SK-N-SH treated with all-trans-retinoic acid at 6 μM for 48 hours (cell line): ENCODE data around the gene IFNA14.

Experiments
- ARNTL ChIP-seq: fragments of 450-650 bp; formaldehyde crosslinking; IDR thresholded peaks from 2 replicates; pipeline ENCODE4 v1.5.0; 2020; ENCODE audit warnings: low read depth, mild to moderate bottlenecking, moderate library complexity, borderline replicate concordance
- SNAI2 ChIP-seq: fragments of 250-450 bp; sonication (Bioruptor Pico); IDR thresholded peaks from 2 replicates; pipeline ENCODE4 v1.5.0; 2020; ENCODE audit warnings: mild to moderate bottlenecking, moderate library complexity
- ZFP3 ChIP-seq: fragments of 250-450 bp; sonication (Bioruptor Pico); IDR thresholded peaks from 2 replicates; pipeline ENCODE4 v1.5.0; 2020; ENCODE audit warnings: mild to moderate bottlenecking, moderate library complexity
- TF ChIP-seq, protein P1 (sequence below): fragments of 250-450 bp; sonication (Bioruptor Pico); IDR thresholded peaks from 2 replicates; pipeline ENCODE4 v1.5.0; 2020; ENCODE audit warnings: mild to moderate bottlenecking, moderate library complexity
- TF ChIP-seq, protein P2 (sequence below): fragments of 250-450 bp; sonication (Bioruptor Pico); IDR thresholded peaks from 2 replicates; pipeline ENCODE4 v1.8.0; 2020; ENCODE audit warnings: mild to moderate bottlenecking, moderate library complexity, borderline replicate concordance
- TF ChIP-seq, protein P3 (sequence below): fragments of 250-450 bp; sonication (Bioruptor Pico); IDR thresholded peaks from 2 replicates; pipeline ENCODE4 v1.5.1; 2020; ENCODE audit warnings: low read depth, mild to moderate bottlenecking, moderate library complexity

DNA sequence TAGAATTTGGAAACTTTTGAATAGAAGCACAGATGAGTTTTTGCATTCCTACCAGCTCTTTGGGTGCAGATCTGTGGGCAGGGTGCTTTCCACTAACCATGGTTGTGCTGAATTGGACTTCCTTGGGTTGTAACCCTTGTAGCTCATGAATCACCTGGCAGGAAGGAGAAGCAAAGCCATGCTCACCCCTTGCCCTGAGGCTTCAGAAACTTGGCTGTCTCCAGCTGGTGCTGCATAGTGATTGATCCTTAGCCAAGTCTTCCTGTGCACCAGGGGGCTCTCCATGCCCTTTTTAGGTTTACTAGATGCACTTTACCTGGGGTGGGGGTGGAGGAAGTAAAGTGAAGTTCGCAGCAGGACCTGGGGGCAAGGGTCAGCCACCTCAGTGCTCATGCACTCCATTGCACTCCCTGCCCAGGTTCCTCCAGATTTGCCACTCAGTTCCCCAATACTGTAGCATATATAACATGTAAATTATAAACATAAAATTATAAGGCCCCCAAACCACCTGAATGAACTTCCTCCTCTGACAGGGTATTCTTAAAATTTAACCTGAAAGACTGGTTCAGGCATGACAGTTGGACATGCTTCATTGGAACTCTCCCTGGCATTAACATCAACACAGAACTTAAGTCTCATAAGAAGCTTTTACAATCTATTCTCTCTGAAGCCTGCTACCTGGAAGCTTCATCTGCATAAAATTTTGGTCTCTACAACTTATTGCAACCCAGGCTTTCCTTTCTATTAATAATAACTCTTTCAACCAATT is 25.8 kb upstream of the IFNA14 start:
- TF ChIP-seq, protein P1, sequence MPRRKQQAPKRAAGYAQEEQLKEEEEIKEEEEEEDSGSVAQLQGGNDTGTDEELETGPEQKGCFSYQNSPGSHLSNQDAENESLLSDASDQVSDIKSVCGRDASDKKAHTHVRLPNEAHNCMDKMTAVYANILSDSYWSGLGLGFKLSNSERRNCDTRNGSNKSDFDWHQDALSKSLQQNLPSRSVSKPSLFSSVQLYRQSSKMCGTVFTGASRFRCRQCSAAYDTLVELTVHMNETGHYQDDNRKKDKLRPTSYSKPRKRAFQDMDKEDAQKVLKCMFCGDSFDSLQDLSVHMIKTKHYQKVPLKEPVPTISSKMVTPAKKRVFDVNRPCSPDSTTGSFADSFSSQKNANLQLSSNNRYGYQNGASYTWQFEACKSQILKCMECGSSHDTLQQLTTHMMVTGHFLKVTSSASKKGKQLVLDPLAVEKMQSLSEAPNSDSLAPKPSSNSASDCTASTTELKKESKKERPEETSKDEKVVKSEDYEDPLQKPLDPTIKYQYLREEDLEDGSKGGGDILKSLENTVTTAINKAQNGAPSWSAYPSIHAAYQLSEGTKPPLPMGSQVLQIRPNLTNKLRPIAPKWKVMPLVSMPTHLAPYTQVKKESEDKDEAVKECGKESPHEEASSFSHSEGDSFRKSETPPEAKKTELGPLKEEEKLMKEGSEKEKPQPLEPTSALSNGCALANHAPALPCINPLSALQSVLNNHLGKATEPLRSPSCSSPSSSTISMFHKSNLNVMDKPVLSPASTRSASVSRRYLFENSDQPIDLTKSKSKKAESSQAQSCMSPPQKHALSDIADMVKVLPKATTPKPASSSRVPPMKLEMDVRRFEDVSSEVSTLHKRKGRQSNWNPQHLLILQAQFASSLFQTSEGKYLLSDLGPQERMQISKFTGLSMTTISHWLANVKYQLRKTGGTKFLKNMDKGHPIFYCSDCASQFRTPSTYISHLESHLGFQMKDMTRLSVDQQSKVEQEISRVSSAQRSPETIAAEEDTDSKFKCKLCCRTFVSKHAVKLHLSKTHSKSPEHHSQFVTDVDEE = no peak
- TF ChIP-seq ZFP3 (CRISPR knock-in tag) (no peak), ARNTL (no peak), SNAI2 (CRISPR knock-in tag) (no peak)
- TF ChIP-seq, protein P2, sequence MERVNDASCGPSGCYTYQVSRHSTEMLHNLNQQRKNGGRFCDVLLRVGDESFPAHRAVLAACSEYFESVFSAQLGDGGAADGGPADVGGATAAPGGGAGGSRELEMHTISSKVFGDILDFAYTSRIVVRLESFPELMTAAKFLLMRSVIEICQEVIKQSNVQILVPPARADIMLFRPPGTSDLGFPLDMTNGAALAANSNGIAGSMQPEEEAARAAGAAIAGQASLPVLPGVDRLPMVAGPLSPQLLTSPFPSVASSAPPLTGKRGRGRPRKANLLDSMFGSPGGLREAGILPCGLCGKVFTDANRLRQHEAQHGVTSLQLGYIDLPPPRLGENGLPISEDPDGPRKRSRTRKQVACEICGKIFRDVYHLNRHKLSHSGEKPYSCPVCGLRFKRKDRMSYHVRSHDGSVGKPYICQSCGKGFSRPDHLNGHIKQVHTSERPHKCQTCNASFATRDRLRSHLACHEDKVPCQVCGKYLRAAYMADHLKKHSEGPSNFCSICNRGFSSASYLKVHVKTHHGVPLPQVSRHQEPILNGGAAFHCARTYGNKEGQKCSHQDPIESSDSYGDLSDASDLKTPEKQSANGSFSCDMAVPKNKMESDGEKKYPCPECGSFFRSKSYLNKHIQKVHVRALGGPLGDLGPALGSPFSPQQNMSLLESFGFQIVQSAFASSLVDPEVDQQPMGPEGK (CRISPR knock-in tag) = no peak
- TF ChIP-seq, protein P3, sequence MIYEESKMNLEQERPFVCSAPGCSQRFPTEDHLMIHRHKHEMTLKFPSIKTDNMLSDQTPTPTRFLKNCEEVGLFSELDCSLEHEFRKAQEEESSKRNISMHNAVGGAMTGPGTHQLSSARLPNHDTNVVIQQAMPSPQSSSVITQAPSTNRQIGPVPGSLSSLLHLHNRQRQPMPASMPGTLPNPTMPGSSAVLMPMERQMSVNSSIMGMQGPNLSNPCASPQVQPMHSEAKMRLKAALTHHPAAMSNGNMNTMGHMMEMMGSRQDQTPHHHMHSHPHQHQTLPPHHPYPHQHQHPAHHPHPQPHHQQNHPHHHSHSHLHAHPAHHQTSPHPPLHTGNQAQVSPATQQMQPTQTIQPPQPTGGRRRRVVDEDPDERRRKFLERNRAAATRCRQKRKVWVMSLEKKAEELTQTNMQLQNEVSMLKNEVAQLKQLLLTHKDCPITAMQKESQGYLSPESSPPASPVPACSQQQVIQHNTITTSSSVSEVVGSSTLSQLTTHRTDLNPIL (CRISPR knock-in tag) = no peak
